ENCODE data around the gene IER3. TPM values are rescaled to one million over a fixed set of nuclear protein-coding genes. Genes with fewer than 3 reads are reported as not detected.

The IER3 gene
- polyA plus RNA-seq, 1 of the 3 experiments (the other 2 are of a cell fraction), result 12.9 TPM

- H3K4me2 ChIP-seq, result peak overlapping the region; percentile 16; the same call in 1 of the 2 replicates
- H3K4me1 ChIP-seq (ENCODE audit: control insufficient read depth in 1 of 2, insufficient read depth in 2 of 2, low read depth in 1 of 2, low read length in 1 of 2), result peaks cover 16 to 37% of the 10 kb centered on the region in 2 experiments; a peak in 3 of 4 replicates
- H3K79me2 ChIP-seq (ENCODE audit: insufficient read depth), result no peaks in the 10 kb centered on the region
Measured at GRCh38 chr6:30749554-30750378, 5.4 kb upstream of the IER3 start.

More at GRCh38 chr6:30749554-30750378, 5.4 kb upstream of the IER3 start:
- Histone ChIP-seq H3K36me3 (replicated peaks in 1 of 2; ENCODE audit: control insufficient read depth in 1 of 2, insufficient read depth in 2 of 2, low read length in 1 of 2) (no peaks in the 10 kb centered on the region), H3K9me2 (no peaks in the 10 kb centered on the region), H3F3A (replicated peaks; ENCODE audit: insufficient read depth) (peaks cover 41% of the 10 kb centered on the region), H4K20me1 (ENCODE audit: insufficient read depth) (no peaks in the 10 kb centered on the region), H3K9me3 (no peaks in the 10 kb centered on the region), H3K4me3 (ENCODE audit: low read depth in 2 of 2, low read length in 1 of 2) (no peak overlapping the region), H2AFZ (ENCODE audit: low read depth) (peak overlapping the region; percentile 40; the same call in 1 of the 2 replicates), H3K27ac (ENCODE audit: low read depth in 2 of 2, low read length in 1 of 2) (peak overlapping the region in 1 of 2 experiments; percentile 65; a peak in 1 of 4 replicates), H3K9ac (peak overlapping the region; percentile 2; the same call in 1 of the 2 replicates), H3K27me3 (ENCODE audit: insufficient read depth) (no peaks in the 10 kb centered on the region)
- TF ChIP-seq RXRA (IDR thresholded peaks at IDR 0.05; ENCODE audit: borderline replicate concordance, low read depth) (no peak), NRF1 (IDR thresholded peaks at IDR 0.05; ENCODE audit: low read depth, low read length) (no peak), RFX5 (IDR thresholded peaks at IDR 0.05; ENCODE audit: low read length) (no peak), EP300 (IDR thresholded peaks at IDR 0.05; ENCODE audit: borderline replicate concordance in 1 of 2, low read depth in 1 of 2, low read length in 1 of 2) (no peak), GABPA (IDR thresholded peaks at IDR 0.05; ENCODE audit: low read depth) (no peak), GATA2 (CRISPR knock-in tag; IDR thresholded peaks at IDR 0.05) (no peak), CHD2 (IDR thresholded peaks at IDR 0.05; ENCODE audit: low read length, partially characterized antibody) (no peak), MEF2A (IDR thresholded peaks at IDR 0.05; ENCODE audit: borderline replicate concordance, low read depth) (no peak), NFIC (IDR thresholded peaks at IDR 0.05; ENCODE audit: borderline replicate concordance) (no peak), PBX3 (IDR thresholded peaks at IDR 0.05) (no peak), TCF12 (IDR thresholded peaks at IDR 0.05) (no peak), ELF1 (IDR thresholded peaks at IDR 0.05) (no peak), YY1 (IDR thresholded peaks at IDR 0.05; ENCODE audit: low read depth) (no peak), REST (IDR thresholded peaks at IDR 0.05; ENCODE audit: low read depth, low read length) (no peak), FOXJ3 (CRISPR knock-in tag; IDR thresholded peaks at IDR 0.05) (no peak), FOSL2 (IDR thresholded peaks at IDR 0.05; ENCODE audit: borderline replicate concordance, low read depth) (no peak), FOXM1 (IDR thresholded peaks at IDR 0.05; ENCODE audit: low read depth) (no peak), TAF1 (IDR thresholded peaks at IDR 0.05; ENCODE audit: borderline replicate concordance, low read depth, low read length) (no peak)
- TF ChIP-seq, protein P1, sequence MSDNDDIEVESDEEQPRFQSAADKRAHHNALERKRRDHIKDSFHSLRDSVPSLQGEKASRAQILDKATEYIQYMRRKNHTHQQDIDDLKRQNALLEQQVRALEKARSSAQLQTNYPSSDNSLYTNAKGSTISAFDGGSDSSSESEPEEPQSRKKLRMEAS (IDR thresholded peaks at IDR 0.05; ENCODE audit: low read depth), result no peak
- 78% methylated on average over 12 of the region's 12 CpGs for WGBS (ENCODE audit: low lambda C conversion rate)
- no peak for DNase-seq
- ChIA-PET POLR2A (no interaction called here), CTCF (interaction anchor here (0.9 to 1.1 kb wide), 2 partner anchors 19 to 87 kb away, joined by 3 read pairs; no protein-coding TSS in a partner anchor)
